Hepatocyte (in vitro differentiated cells): ENCODE results near the gene FLCN.

ENCODE experiments used
- CTCF ChIP-seq: fragments of 200-600 bp; sonication (generic); IDR thresholded peaks from 2 replicates; pipeline ENCODE4 v1.5.1; 2016; ENCODE audit warnings: antibody characterized with exemption, mild to moderate bottlenecking; ENCODE audit not compliant: poor library complexity
- EZH2 ChIP-seq: fragments of 200-600 bp; sonication (generic); IDR thresholded peaks from 2 replicates; pipeline ENCODE4 v1.6.1; 2016; ENCODE audit warnings: antibody characterized with exemption, mild to moderate bottlenecking, borderline replicate concordance

GRCh38 chr17:17285951-17286350, 49.0 kb upstream of the FLCN start:
- TF ChIP-seq CTCF (no peak), EZH2 (no peak)
